ENCODE data around the gene SESN2. TPM values are rescaled to one million over a fixed set of nuclear protein-coding genes. Genes with fewer than 3 reads are reported as not detected.
"Not testable (repeated sequence)": the region's sequence is repeated elsewhere in the genome, so short reads cannot be mapped to it uniquely, and the experiment has no call there.

The SESN2 gene
- total and polyA plus RNA-seq, 4 donors = 5.8 to 17.6 (median 13.4) TPM

GRCh38 chr1:28322194-28322593 is 62.9 kb downstream of the SESN2 start:
- Histone ChIP-seq H3K36me3 (ENCODE audit: control insufficient read depth, insufficient read depth, low read length) (no peaks in the 10 kb centered on the region), H3K27ac (ENCODE audit: low read depth, low read length) (no peak overlapping the region), H3K27me3 (ENCODE audit: control insufficient read depth, insufficient read depth, low read length) (no peaks in the 10 kb centered on the region), H3K4me3 (ENCODE audit: low read depth, low read length) (no peak overlapping the region), H3K9me3 (ENCODE audit: control insufficient read depth, insufficient read depth, low read length) (no peaks in the 10 kb centered on the region), H3K4me1 (ENCODE audit: control insufficient read depth, insufficient read depth, low read length) (no peaks in the 10 kb centered on the region)
- no peak for DNase-seq (ENCODE audit: low read depth in 4 of 6, low spot score in 6 of 6)
- no CpG with 5 or more reads among the region's 3 CpGs for WGBS (ENCODE audit: insufficient coverage)

GRCh38 chr1:28323720-28324119 is 64.4 kb downstream of the SESN2 start:
- Histone ChIP-seq H3K36me3 (ENCODE audit: control insufficient read depth, insufficient read depth, low read length) (no peaks in the 10 kb centered on the region), H3K4me1 (ENCODE audit: control insufficient read depth, insufficient read depth, low read length) (peaks cover 9% of the 10 kb centered on the region), H3K27me3 (ENCODE audit: control insufficient read depth, insufficient read depth, low read length) (no peaks in the 10 kb centered on the region), H3K4me3 (ENCODE audit: low read depth, low read length) (no peak overlapping the region), H3K27ac (ENCODE audit: low read depth, low read length) (no peak overlapping the region), H3K9me3 (ENCODE audit: control insufficient read depth, insufficient read depth, low read length) (no peaks in the 10 kb centered on the region)
- DNase-seq (ENCODE audit: low read depth in 4 of 6, low spot score in 6 of 6) = no peak
- WGBS (ENCODE audit: insufficient coverage) = 61% methylated on average over 3 of the region's 3 CpGs

- no peaks in the 10 kb centered on the region for H3K9me3 ChIP-seq (ENCODE audit: control insufficient read depth, insufficient read depth, low read length)
- H3K4me1 ChIP-seq (ENCODE audit: control insufficient read depth, insufficient read depth, low read length) = peaks cover 20% of the 10 kb centered on the region
- no peak overlapping the region for H3K4me3 ChIP-seq (ENCODE audit: low read depth, low read length)
- H3K36me3 ChIP-seq (ENCODE audit: control insufficient read depth, insufficient read depth, low read length) = peaks cover 7% of the 10 kb centered on the region
- DNase-seq (ENCODE audit: low read depth in 4 of 6, low spot score in 6 of 6) = no peak
- no peak overlapping the region for H3K27ac ChIP-seq (ENCODE audit: low read depth, low read length)
- H3K27me3 ChIP-seq (ENCODE audit: control insufficient read depth, insufficient read depth, low read length) = no peaks in the 10 kb centered on the region
Measured at GRCh38 chr1:28326515-28326914, 67.2 kb downstream of the SESN2 start.

GRCh38 chr1:28326984-28327383 is 67.7 kb downstream of the SESN2 start:
- 95% methylated on average over 2 of the region's 3 CpGs for WGBS (ENCODE audit: insufficient coverage)
- Histone ChIP-seq H3K9me3 (ENCODE audit: control insufficient read depth, insufficient read depth, low read length) (no peaks in the 10 kb centered on the region), H3K4me3 (ENCODE audit: low read depth, low read length) (no peak overlapping the region), H3K27me3 (ENCODE audit: control insufficient read depth, insufficient read depth, low read length) (no peaks in the 10 kb centered on the region), H3K36me3 (ENCODE audit: control insufficient read depth, insufficient read depth, low read length) (peaks cover 12% of the 10 kb centered on the region), H3K4me1 (ENCODE audit: control insufficient read depth, insufficient read depth, low read length) (peaks cover 20% of the 10 kb centered on the region), H3K27ac (ENCODE audit: low read depth, low read length) (no peak overlapping the region)
- DNase-seq (ENCODE audit: low read depth in 4 of 6, low spot score in 6 of 6) = no peak

GRCh38 chr1:28327431-28327830 is 68.1 kb downstream of the SESN2 start:
- 92% methylated on average over 8 of the region's 11 CpGs for WGBS (ENCODE audit: insufficient coverage)
- not testable (repeated sequence) for DNase-seq (ENCODE audit: low read depth in 4 of 6, low spot score in 6 of 6); H3K27ac ChIP-seq (ENCODE audit: low read depth, low read length); H3K9me3 ChIP-seq (ENCODE audit: control insufficient read depth, insufficient read depth, low read length); H3K4me3 ChIP-seq (ENCODE audit: low read depth, low read length); H3K27me3 ChIP-seq (ENCODE audit: control insufficient read depth, insufficient read depth, low read length)
- Histone ChIP-seq H3K4me1 (ENCODE audit: control insufficient read depth, insufficient read depth, low read length) (peaks cover 20% of the 10 kb centered on the region), H3K36me3 (ENCODE audit: control insufficient read depth, insufficient read depth, low read length) (peaks cover 15% of the 10 kb centered on the region)

GRCh38 chr1:28328228-28328648 is 68.9 kb downstream of the SESN2 start:
- no peak for DNase-seq (ENCODE audit: low read depth in 4 of 6, low spot score in 6 of 6)
- 67% methylated on average over 1 of the region's 16 CpGs for WGBS (ENCODE audit: insufficient coverage)
- Histone ChIP-seq H3K27ac (ENCODE audit: low read depth, low read length) (peak overlapping the region; percentile 89), H3K4me3 (ENCODE audit: low read depth, low read length) (peak overlapping the region; percentile 80), H3K27me3 (ENCODE audit: control insufficient read depth, insufficient read depth, low read length) (no peaks in the 10 kb centered on the region), H3K9me3 (ENCODE audit: control insufficient read depth, insufficient read depth, low read length) (no peaks in the 10 kb centered on the region), H3K36me3 (ENCODE audit: control insufficient read depth, insufficient read depth, low read length) (peaks cover 15% of the 10 kb centered on the region), H3K4me1 (ENCODE audit: control insufficient read depth, insufficient read depth, low read length) (peaks cover 20% of the 10 kb centered on the region)

- H3K9me3 ChIP-seq (ENCODE audit: control insufficient read depth, insufficient read depth, low read length) = no peaks in the 10 kb centered on the region
- H3K27me3 ChIP-seq (ENCODE audit: control insufficient read depth, insufficient read depth, low read length) = no peaks in the 10 kb centered on the region
- peaks cover 21% of the 10 kb centered on the region for H3K36me3 ChIP-seq (ENCODE audit: control insufficient read depth, insufficient read depth, low read length)
- H3K4me3 ChIP-seq (ENCODE audit: low read depth, low read length) = peak overlapping the region; percentile 80
- DNase-seq (ENCODE audit: low read depth in 4 of 6, low spot score in 6 of 6) = peak in 2 of 6 donors; percentile 8 to 23
- peaks cover 20% of the 10 kb centered on the region for H3K4me1 ChIP-seq (ENCODE audit: control insufficient read depth, insufficient read depth, low read length)
- peak overlapping the region; percentile 89 for H3K27ac ChIP-seq (ENCODE audit: low read depth, low read length)
- 43% methylated on average over 26 of the region's 29 CpGs for WGBS (ENCODE audit: insufficient coverage)
Measured at GRCh38 chr1:28329395-28330153, 70.3 kb downstream of the SESN2 start.

Other genes with a start within 250 kb of the SESN2 start
- 10 to 100 TPM; 14.3 to 15.8 TPM for gene EYA3, start 170.9 kb upstream of the SESN2 start, total RNA-seq
- gene EYA3, start 170.9 kb upstream of the SESN2 start, polyA plus RNA-seq (ENCODE audit: insufficient read length in 2 of 2) = 10 to 100 TPM; 14.4 to 17.5 TPM
- 1 to 10 TPM; 4.7 to 7.9 TPM for gene PTAFR, start 82.8 kb upstream of the SESN2 start, total RNA-seq
- gene PTAFR, start 82.8 kb upstream of the SESN2 start, polyA plus RNA-seq (ENCODE audit: insufficient read length in 2 of 2) = 1 to 10 TPM; 6.8 to 9.9 TPM
- gene DNAJC8, start 26.5 kb upstream of the SESN2 start, total RNA-seq = 100 to 1,000 TPM in 1 of 2 donors, 10 to 100 TPM in 1; 49.3 to 134 TPM
- 100 to 1,000 TPM; 142 to 145 TPM for gene DNAJC8, start 26.5 kb upstream of the SESN2 start, polyA plus RNA-seq (ENCODE audit: insufficient read length in 2 of 2)
- gene ATP5IF1, start 23.4 kb upstream of the SESN2 start, total RNA-seq = 100 to 1,000 TPM in 1 of 2 donors, 10 to 100 TPM in 1; 89.1 to 182 TPM
- gene ATP5IF1, start 23.4 kb upstream of the SESN2 start, polyA plus RNA-seq (ENCODE audit: insufficient read length in 2 of 2) = 100 to 1,000 TPM; 307 to 310 TPM
- 10 to 100 TPM; 13.3 to 14.4 TPM for gene MED18, start 69.5 kb downstream of the SESN2 start, total RNA-seq
- gene MED18, start 69.5 kb downstream of the SESN2 start, polyA plus RNA-seq (ENCODE audit: insufficient read length in 2 of 2) = 10 to 100 TPM; 13.0 to 16.6 TPM
- 10 to 100 TPM; 14.2 to 18.8 TPM for gene PHACTR4, start 110.2 kb downstream of the SESN2 start, total RNA-seq
- 10 to 100 TPM; 39.5 to 40.2 TPM for gene PHACTR4, start 110.2 kb downstream of the SESN2 start, polyA plus RNA-seq (ENCODE audit: insufficient read length in 2 of 2)
- gene RCC1, start 246.5 kb downstream of the SESN2 start, total RNA-seq = 10 to 100 TPM; 10.0 to 16.1 TPM
- 10 to 100 TPM; 20.0 to 20.4 TPM for gene RCC1, start 246.5 kb downstream of the SESN2 start, polyA plus RNA-seq (ENCODE audit: insufficient read length in 2 of 2)